GM23338 (cell line): ENCODE data around the gene COL5A2. TPM values are rescaled to one million over a fixed set of nuclear protein-coding genes. Genes with fewer than 3 reads are reported as not detected.

Experiments
- ATAC-seq: fragments of 200-7000 bp; cut with Tn5 transposase; 3 replicates; pipeline ENCODE4 v1.9.1; 2020
- DNase-seq: peaks from one replicate; pipeline ENCODE4 v3.0.0-alpha.2; 2015; ENCODE audit warnings: low spot score
- H2AFZ ChIP-seq: fragments of 200-600 bp; sonication (generic); 2 replicates; pipeline ENCODE4 v1.8.0; 2016; ENCODE audit warnings: antibody characterized with exemption, mild to moderate bottlenecking, moderate library complexity
- H3F3A ChIP-seq: fragments of 200-600 bp; sonication (generic); replicated peaks from 2 replicates; pipeline ENCODE4 v1.8.0; 2017; ENCODE audit warnings: antibody characterized with exemption, mixed run types, low read depth
- H3K27ac ChIP-seq: fragments of 200-600 bp; sonication (generic); 2 replicates; pipeline ENCODE4 v1.6.1; 2016; ENCODE audit warnings: low read depth
- H3K27me3 ChIP-seq: fragments of 200-600 bp; sonication (generic); 2 replicates; pipeline ENCODE4 v1.8.0; 2016; ENCODE audit warnings: mild to moderate bottlenecking, mixed run types, moderate library complexity; ENCODE audit not compliant: insufficient read depth
- H3K36me3 ChIP-seq: fragments of 200-600 bp; sonication (generic); 2 replicates; pipeline ENCODE4 v1.8.0; 2016; ENCODE audit warnings: mild to moderate bottlenecking; ENCODE audit not compliant: insufficient read depth
- H3K4me1 ChIP-seq: fragments of 200-600 bp; sonication (generic); 2 replicates; pipeline ENCODE4 v1.8.0; 2016; ENCODE audit warnings: mild to moderate bottlenecking, moderate library complexity; ENCODE audit not compliant: insufficient read depth
- H3K4me2 ChIP-seq: fragments of 200-600 bp; sonication (generic); 2 replicates; pipeline ENCODE4 v1.7.1; 2017; ENCODE audit warnings: mixed run types
- H3K4me3 ChIP-seq: fragments of 200-600 bp; sonication (generic); 2 replicates; pipeline ENCODE4 v1.6.1; 2016; ENCODE audit warnings: mixed run types
- H3K79me2 ChIP-seq: fragments of 200-600 bp; sonication (generic); replicated peaks from 2 replicates; pipeline ENCODE4 v1.8.0; 2017; ENCODE audit warnings: mild to moderate bottlenecking; ENCODE audit not compliant: insufficient read depth
- H3K9me2 ChIP-seq: fragments of 200-600 bp; sonication (generic); 2 replicates; pipeline ENCODE4 v1.8.0; 2017; ENCODE audit not compliant: insufficient read depth
- H4K20me1 ChIP-seq: fragments of 200-600 bp; sonication (generic); replicated peaks from 2 replicates; pipeline ENCODE4 v1.8.0; 2017; ENCODE audit warnings: mild to moderate bottlenecking; ENCODE audit not compliant: insufficient read depth
- H3K27ac Mint-ChIP-seq: 2 replicates; pipeline ENCODE4 v1.8.0; 2020; ENCODE audit warnings: inconsistent platforms, mild to moderate bottlenecking, moderate library complexity, mixed read lengths
- H3K27me3 Mint-ChIP-seq: 3 replicates; pipeline ENCODE4 v1.8.0; 2022; ENCODE audit warnings: low read depth, mild to moderate bottlenecking, moderate library complexity, mixed read lengths, inconsistent platforms; ENCODE audit not compliant: insufficient read depth, poor library complexity
- H3K36me3 Mint-ChIP-seq: 3 replicates; pipeline ENCODE4 v1.8.0; 2021; ENCODE audit warnings: low read depth, mild to moderate bottlenecking, inconsistent platforms, moderate library complexity, mixed read lengths
- H3K4me1 Mint-ChIP-seq: 3 replicates; pipeline ENCODE4 v1.8.0; 2020; ENCODE audit warnings: mild to moderate bottlenecking, inconsistent platforms, mixed read lengths
- H3K4me3 Mint-ChIP-seq: 3 replicates; pipeline ENCODE4 v1.8.0; 2021; ENCODE audit warnings: moderate library complexity, mild to moderate bottlenecking, inconsistent platforms, mixed read lengths
- H3K9me3 Mint-ChIP-seq: 3 replicates; pipeline ENCODE4 v1.8.0; 2020; ENCODE audit warnings: moderate library complexity, mild to moderate bottlenecking, inconsistent platforms, mixed read lengths
- EZH2 ChIP-seq: fragments of 200-600 bp; sonication (generic); IDR thresholded peaks from one replicate; pipeline ENCODE4 v1.8.0; 2017; ENCODE audit warnings: antibody characterized with exemption, mild to moderate bottlenecking, low read depth; ENCODE audit not compliant: unreplicated experiment
- JUNB ChIP-seq: IDR thresholded peaks from one replicate; pipeline ENCODE4 v1.6.1; 2016; ENCODE audit warnings: antibody characterized with exemption; ENCODE audit not compliant: unreplicated experiment
- ZNF331 ChIP-seq: fragments of 250-450 bp; sonication (Bioruptor Pico); IDR thresholded peaks from 2 replicates; pipeline ENCODE4 v1.5.0; 2020; ENCODE audit warnings: low read depth, mild to moderate bottlenecking, moderate library complexity
- polyA plus RNA-seq: library from polyadenylated mRNA; unstranded; fragments of >200 nt; fragmentation: Nextera tagmentation; extraction: Ambion mirVana; gene quantifications from 2 replicates; pipeline ENCODE4 v1.2.1, GENCODE V29; 2016
- total RNA-seq: library from RNA; depleted of rRNA; stranded (reverse); fragments of >200 nt; shearing (Covaris generic); gene quantifications from 2 replicates; pipeline ENCODE4 v1.2.3, GENCODE V29; 2014
- TF ChIP-seq, protein P1 (sequence below): fragments of 250-450 bp; sonication (Bioruptor Pico); IDR thresholded peaks from 2 replicates; pipeline ENCODE4 v1.5.0; 2020; ENCODE audit warnings: mild to moderate bottlenecking, moderate library complexity
- TF ChIP-seq, protein P2 (sequence below), 2 experiments: fragments of 200-600 bp in 1 of 2; sonication (generic) in 1 of 2; conservative IDR thresholded peaks; 2 replicates each; pipeline versions ENCODE4 v1.5.1 to v1.6.1; 2016 to 2017; ENCODE audit warnings: antibody characterized with exemption in 2 of 2, low read depth in 2 of 2, mild to moderate bottlenecking in 2 of 2, moderate library complexity in 1 of 2
- TF ChIP-seq, protein P3 (sequence below): IDR thresholded peaks from 2 replicates; pipeline ENCODE4 v1.6.1; 2016; ENCODE audit warnings: antibody characterized with exemption

The COL5A2 gene
- total and polyA plus RNA-seq, 2 experiments from 2014 or later: 6.7 to 19.7 TPM

DNA sequence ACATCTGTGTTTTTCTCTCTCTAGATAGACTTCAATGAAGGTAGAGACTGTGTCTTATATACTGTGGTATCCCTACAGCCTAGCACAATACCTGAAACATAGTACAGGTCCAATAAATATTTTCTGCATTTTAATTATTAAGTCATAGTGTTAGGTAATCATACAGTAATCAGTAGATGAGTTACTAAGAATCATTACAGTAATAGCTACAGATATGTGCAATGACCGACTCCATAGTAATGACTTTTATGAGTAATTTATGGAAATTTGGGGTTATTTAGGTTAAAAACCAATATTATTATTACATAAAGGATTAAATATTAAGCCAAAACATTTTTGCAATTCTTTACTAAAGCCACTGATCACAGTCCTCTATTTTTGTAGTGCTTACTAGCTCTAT, 21.6 kb downstream of the COL5A2 start (continued):
- TF ChIP-seq, protein P1, sequence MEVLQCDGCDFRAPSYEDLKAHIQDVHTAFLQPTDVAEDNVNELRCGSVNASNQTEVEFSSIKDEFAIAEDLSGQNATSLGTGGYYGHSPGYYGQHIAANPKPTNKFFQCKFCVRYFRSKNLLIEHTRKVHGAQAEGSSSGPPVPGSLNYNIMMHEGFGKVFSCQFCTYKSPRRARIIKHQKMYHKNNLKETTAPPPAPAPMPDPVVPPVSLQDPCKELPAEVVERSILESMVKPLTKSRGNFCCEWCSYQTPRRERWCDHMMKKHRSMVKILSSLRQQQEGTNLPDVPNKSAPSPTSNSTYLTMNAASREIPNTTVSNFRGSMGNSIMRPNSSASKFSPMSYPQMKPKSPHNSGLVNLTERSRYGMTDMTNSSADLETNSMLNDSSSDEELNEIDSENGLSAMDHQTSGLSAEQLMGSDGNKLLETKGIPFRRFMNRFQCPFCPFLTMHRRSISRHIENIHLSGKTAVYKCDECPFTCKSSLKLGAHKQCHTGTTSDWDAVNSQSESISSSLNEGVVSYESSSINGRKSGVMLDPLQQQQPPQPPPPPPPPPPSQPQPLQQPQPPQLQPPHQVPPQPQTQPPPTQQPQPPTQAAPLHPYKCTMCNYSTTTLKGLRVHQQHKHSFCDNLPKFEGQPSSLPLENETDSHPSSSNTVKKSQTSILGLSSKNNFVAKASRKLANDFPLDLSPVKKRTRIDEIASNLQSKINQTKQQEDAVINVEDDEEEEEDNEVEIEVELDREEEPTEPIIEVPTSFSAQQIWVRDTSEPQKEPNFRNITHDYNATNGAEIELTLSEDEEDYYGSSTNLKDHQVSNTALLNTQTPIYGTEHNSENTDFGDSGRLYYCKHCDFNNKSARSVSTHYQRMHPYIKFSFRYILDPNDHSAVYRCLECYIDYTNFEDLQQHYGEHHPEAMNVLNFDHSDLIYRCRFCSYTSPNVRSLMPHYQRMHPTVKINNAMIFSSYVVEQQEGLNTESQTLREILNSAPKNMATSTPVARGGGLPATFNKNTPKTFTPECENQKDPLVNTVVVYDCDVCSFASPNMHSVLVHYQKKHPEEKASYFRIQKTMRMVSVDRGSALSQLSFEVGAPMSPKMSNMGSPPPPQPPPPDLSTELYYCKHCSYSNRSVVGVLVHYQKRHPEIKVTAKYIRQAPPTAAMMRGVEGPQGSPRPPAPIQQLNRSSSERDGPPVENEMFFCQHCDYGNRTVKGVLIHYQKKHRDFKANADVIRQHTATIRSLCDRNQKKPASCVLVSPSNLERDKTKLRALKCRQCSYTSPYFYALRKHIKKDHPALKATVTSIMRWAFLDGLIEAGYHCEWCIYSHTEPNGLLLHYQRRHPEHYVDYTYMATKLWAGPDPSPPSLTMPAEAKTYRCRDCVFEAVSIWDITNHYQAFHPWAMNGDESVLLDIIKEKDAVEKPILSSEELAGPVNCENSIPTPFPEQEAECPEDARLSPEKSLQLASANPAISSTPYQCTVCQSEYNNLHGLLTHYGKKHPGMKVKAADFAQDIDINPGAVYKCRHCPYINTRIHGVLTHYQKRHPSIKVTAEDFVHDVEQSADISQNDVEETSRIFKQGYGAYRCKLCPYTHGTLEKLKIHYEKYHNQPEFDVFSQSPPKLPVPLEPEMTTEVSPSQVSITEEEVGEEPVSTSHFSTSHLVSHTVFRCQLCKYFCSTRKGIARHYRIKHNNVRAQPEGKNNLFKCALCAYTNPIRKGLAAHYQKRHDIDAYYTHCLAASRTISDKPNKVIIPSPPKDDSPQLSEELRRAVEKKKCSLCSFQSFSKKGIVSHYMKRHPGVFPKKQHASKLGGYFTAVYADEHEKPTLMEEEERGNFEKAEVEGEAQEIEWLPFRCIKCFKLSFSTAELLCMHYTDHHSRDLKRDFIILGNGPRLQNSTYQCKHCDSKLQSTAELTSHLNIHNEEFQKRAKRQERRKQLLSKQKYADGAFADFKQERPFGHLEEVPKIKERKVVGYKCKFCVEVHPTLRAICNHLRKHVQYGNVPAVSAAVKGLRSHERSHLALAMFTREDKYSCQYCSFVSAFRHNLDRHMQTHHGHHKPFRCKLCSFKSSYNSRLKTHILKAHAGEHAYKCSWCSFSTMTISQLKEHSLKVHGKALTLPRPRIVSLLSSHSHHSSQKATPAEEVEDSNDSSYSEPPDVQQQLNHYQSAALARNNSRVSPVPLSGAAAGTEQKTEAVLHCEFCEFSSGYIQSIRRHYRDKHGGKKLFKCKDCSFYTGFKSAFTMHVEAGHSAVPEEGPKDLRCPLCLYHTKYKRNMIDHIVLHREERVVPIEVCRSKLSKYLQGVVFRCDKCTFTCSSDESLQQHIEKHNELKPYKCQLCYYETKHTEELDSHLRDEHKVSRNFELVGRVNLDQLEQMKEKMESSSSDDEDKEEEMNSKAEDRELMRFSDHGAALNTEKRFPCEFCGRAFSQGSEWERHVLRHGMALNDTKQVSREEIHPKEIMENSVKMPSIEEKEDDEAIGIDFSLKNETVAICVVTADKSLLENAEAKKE (CRISPR knock-in tag): no peak
- no peak for TF ChIP-seq JUNB
- TF ChIP-seq, protein P2, sequence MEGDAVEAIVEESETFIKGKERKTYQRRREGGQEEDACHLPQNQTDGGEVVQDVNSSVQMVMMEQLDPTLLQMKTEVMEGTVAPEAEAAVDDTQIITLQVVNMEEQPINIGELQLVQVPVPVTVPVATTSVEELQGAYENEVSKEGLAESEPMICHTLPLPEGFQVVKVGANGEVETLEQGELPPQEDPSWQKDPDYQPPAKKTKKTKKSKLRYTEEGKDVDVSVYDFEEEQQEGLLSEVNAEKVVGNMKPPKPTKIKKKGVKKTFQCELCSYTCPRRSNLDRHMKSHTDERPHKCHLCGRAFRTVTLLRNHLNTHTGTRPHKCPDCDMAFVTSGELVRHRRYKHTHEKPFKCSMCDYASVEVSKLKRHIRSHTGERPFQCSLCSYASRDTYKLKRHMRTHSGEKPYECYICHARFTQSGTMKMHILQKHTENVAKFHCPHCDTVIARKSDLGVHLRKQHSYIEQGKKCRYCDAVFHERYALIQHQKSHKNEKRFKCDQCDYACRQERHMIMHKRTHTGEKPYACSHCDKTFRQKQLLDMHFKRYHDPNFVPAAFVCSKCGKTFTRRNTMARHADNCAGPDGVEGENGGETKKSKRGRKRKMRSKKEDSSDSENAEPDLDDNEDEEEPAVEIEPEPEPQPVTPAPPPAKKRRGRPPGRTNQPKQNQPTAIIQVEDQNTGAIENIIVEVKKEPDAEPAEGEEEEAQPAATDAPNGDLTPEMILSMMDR (conservative IDR thresholded peaks at IDR 0.05; ENCODE audit: low read depth in 2 of 2): no peak
- no peak for TF ChIP-seq EZH2
- TF ChIP-seq, protein P3, sequence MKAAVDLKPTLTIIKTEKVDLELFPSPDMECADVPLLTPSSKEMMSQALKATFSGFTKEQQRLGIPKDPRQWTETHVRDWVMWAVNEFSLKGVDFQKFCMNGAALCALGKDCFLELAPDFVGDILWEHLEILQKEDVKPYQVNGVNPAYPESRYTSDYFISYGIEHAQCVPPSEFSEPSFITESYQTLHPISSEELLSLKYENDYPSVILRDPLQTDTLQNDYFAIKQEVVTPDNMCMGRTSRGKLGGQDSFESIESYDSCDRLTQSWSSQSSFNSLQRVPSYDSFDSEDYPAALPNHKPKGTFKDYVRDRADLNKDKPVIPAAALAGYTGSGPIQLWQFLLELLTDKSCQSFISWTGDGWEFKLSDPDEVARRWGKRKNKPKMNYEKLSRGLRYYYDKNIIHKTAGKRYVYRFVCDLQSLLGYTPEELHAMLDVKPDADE: no peak
- no peak for TF ChIP-seq ZNF331 (CRISPR knock-in tag)

DNA sequence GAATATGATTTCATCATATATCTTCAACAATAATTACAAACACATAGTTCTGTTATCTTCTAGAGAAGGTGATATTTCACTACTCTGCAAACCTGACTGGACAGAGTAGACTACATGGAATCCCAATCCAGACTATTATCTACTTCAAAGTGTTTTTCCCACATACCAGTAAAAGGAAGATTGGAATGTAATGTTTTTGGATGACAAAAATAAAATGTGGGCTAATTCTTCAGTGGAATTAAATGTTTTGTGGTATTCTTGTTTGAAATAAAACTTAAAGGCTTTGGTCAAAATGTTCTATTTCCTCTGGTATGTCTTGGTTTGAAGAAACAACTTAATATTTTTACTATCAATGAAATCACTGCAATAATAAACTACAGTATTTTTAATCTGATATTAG, 22.1 kb downstream of the COL5A2 start:
- H3F3A ChIP-seq: no peaks in the 10 kb centered on the region
- H3K4me3 Mint-ChIP-seq: no peak overlapping the region
- no peak overlapping the region for H3K27ac ChIP-seq
- peaks cover 10% of the 10 kb centered on the region for H3K4me1 ChIP-seq
- H4K20me1 ChIP-seq: no peaks in the 10 kb centered on the region
- no peak overlapping the region for H2AFZ ChIP-seq
- no peaks in the 10 kb centered on the region for H3K9me2 ChIP-seq
- no peak overlapping the region for H3K27ac Mint-ChIP-seq
- peaks cover 2% of the 10 kb centered on the region for H3K27me3 Mint-ChIP-seq
- no peak for DNase-seq
- ATAC-seq: no peak
- no peaks in the 10 kb centered on the region for H3K36me3 Mint-ChIP-seq
- no peaks in the 10 kb centered on the region for H3K9me3 Mint-ChIP-seq
- no peaks in the 10 kb centered on the region for H3K27me3 ChIP-seq
- no peak overlapping the region for H3K4me3 ChIP-seq
- no peaks in the 10 kb centered on the region for H3K36me3 ChIP-seq
- peaks cover 13% of the 10 kb centered on the region; the same call in 2 of the 3 replicates for H3K4me1 Mint-ChIP-seq
- H3K4me2 ChIP-seq: no peak overlapping the region
- no peaks in the 10 kb centered on the region for H3K79me2 ChIP-seq
- TF ChIP-seq, protein P1 (CRISPR knock-in tag): no peak
